K562 (cell line): ENCODE measurements around the gene GPT2. TPM values are rescaled to one million over a fixed set of nuclear protein-coding genes. Genes with fewer than 3 reads are reported as not detected.

ENCODE experiments used
- BHLHE40 ChIP-seq: IDR thresholded peaks from 2 replicates; pipeline ENCODE4 v1.6.1; 2011; ENCODE audit warnings: low read length, improper control_type of control experiment
- CCNT2 ChIP-seq: IDR thresholded peaks from 2 replicates; pipeline ENCODE4 v1.6.1; 2011; ENCODE audit warnings: borderline replicate concordance, low read depth, mild to moderate bottlenecking, moderate library complexity, mixed read lengths, low read length; ENCODE audit not compliant: insufficient read length; ENCODE audit errors: extremely low read depth
- DPF2 ChIP-seq: fragments of 450-650 bp; IDR thresholded peaks from 2 replicates; pipeline ENCODE4 v1.6.1; 2016
- MAX ChIP-seq: sonication (generic); formaldehyde crosslinking; IDR thresholded peaks from 2 replicates; pipeline ENCODE4 v1.9.0; 2022; ENCODE audit warnings: mild to moderate bottlenecking, missing genetic modification reagents
- MTA3 ChIP-seq: fragments of 450-650 bp; formaldehyde crosslinking; IDR thresholded peaks from 2 replicates; pipeline ENCODE4 v1.6.1; 2017; ENCODE audit warnings: mild to moderate bottlenecking, borderline replicate concordance
- POLR2AphosphoS2 ChIP-seq: IDR thresholded peaks from 2 replicates; pipeline ENCODE4 v1.6.1; 2012; ENCODE audit warnings: low read length, improper control_type of control experiment
- RERE ChIP-seq: sonication (generic); formaldehyde crosslinking; IDR thresholded peaks from 2 replicates; pipeline ENCODE4 v1.8.0; 2023; ENCODE audit warnings: missing genetic modification reagents, mild to moderate bottlenecking, borderline replicate concordance
- SMARCC2 ChIP-seq: fragments of 450-650 bp; IDR thresholded peaks from 2 replicates; pipeline ENCODE4 v1.6.1; 2017; ENCODE audit warnings: antibody characterized with exemption, moderate library complexity, mild to moderate bottlenecking, low read depth
- SUPT5H ChIP-seq: fragments of 450-650 bp; IDR thresholded peaks from 2 replicates; pipeline ENCODE4 v1.6.1; 2016
- ZNF395 ChIP-seq: fragments of 200-800 bp; sonication (Bioruptor generic); IDR thresholded peaks from 2 replicates; pipeline ENCODE4 v1.6.1; 2017; ENCODE audit warnings: missing genetic modification characterization, missing compliant biosample characterization
- ZNF518B ChIP-seq: fragments of 250-450 bp; sonication (Bioruptor Pico); IDR thresholded peaks from 2 replicates; pipeline ENCODE4 v1.5.0; 2021; ENCODE audit warnings: mild to moderate bottlenecking, moderate library complexity
- polyA plus RNA-seq, 8 experiments: library from polyadenylated mRNA; depleted of rRNA in 4 of 8; stranded (reverse) in 5 of 8; unstranded in 3 of 8; fragments of >200 nt; fragmentation: Nextera tagmentation in 2 of 8; fragmentation: Illumina TruSeq in 1 of 8; extraction: Ambion mirVana in 2 of 8; extraction: Trizol in 1 of 8; gene quantifications; 2 replicates each; pipeline versions ENCODE4 v1.2.1 to v1.2.3, GENCODE V29; 2011 to 2014; ENCODE audit warnings: inconsistent platforms in 1 of 8, missing spikeins in 1 of 8
- total RNA-seq, 7 experiments: library from RNA; depleted of rRNA in 6 of 7; stranded (reverse); fragments of >200 nt in 6 of 7; fragmentation: Illumina TruSeq in 2 of 7; extraction: Trizol in 2 of 7; gene quantifications; 2 replicates each; pipeline versions ENCODE4 v1.2.1 to v1.2.3, GENCODE V29; 2011 to 2021; ENCODE audit warnings: low replicate concordance in 1 of 7

Gene GPT2
- total and polyA plus RNA-seq, 9 of the 15 experiments (the other 6 are each of a cell fraction or from before 2014, with no cell fraction given), result 0.79 to 14.4 (median 5.8) TPM

- TF ChIP-seq RERE (CRISPR knock-in tag) (0 out of 2 replicates have a peak, but pooled peaks have one; percentile 36), POLR2AphosphoS2 (no peak), MTA3 (peak; percentile 44; the same call in 1 of the 2 replicates), CCNT2 (peak; percentile 20), ZNF518B (CRISPR knock-in tag) (no peak), DPF2 (peak; percentile 49; the same call in 1 of the 2 replicates), MAX (CRISPR knock-in tag) (peak; percentile 54), BHLHE40 (peak; percentile 34), SUPT5H (peak; percentile 66), SMARCC2 (no peak), ZNF395 (peak; percentile 68; the same call in 1 of the 2 replicates)
These were observed at the start of gene GPT2 (continued) for GRCh38 chr16:46883690-46884512.
